NT2/D1 (cell line): ENCODE data around the gene CNGB1.

Experiments
- DNase-seq: peaks from one replicate; pipeline ENCODE4 v3.0.0-alpha.2; 2011; ENCODE audit warnings: low read depth, low spot score
- H3K27me3 ChIP-seq: 2 replicates; pipeline ENCODE4 v1.6.0; 2011; ENCODE audit warnings: mild to moderate bottlenecking; ENCODE audit not compliant: insufficient read length, insufficient read depth
- H3K36me3 ChIP-seq: 2 replicates; pipeline ENCODE4 v1.6.1; 2011; ENCODE audit warnings: mild to moderate bottlenecking, low read length, mixed read lengths; ENCODE audit not compliant: insufficient read depth, insufficient read length
- H3K4me1 ChIP-seq: 2 replicates; pipeline ENCODE4 v1.5.1; 2011; ENCODE audit not compliant: insufficient read depth, insufficient read length
- H3K4me3 ChIP-seq: 2 replicates; pipeline ENCODE4 v1.5.1; 2011; ENCODE audit warnings: low read depth; ENCODE audit not compliant: insufficient read length
- H3K9ac ChIP-seq: 2 replicates; pipeline ENCODE4 v1.6.0; 2011; ENCODE audit warnings: low read depth; ENCODE audit not compliant: insufficient read length
- H3K9me3 ChIP-seq: 2 replicates; pipeline ENCODE4 v1.5.1; 2011; ENCODE audit warnings: mild to moderate bottlenecking, low read length; ENCODE audit not compliant: insufficient read depth
- SUZ12 ChIP-seq: IDR thresholded peaks from 2 replicates; pipeline ENCODE4 v1.6.1; 2011; ENCODE audit not compliant: insufficient read length, insufficient read depth; ENCODE audit errors: extremely low read depth
- YY1 ChIP-seq: IDR thresholded peaks from 2 replicates; pipeline ENCODE4 v1.6.1; 2011; ENCODE audit not compliant: insufficient read length, insufficient read depth
- ZNF274 ChIP-seq: IDR thresholded peaks from 2 replicates; pipeline ENCODE4 v1.6.1; 2011; ENCODE audit warnings: mild to moderate bottlenecking, low read depth, low read length

CNGB1 gene

GRCh38 chr16:57991551-57992059 is 20.7 kb upstream of the CNGB1 start:
- no peak for TF ChIP-seq YY1
- no peak for TF ChIP-seq SUZ12
- TF ChIP-seq ZNF274, result no peak
- DNase-seq, result no peak
- H3K36me3 ChIP-seq, result peaks cover 25% of the 10 kb centered on the region
- peaks cover 14% of the 10 kb centered on the region for H3K27me3 ChIP-seq
- H3K4me1 ChIP-seq, result peaks cover 10% of the 10 kb centered on the region
- no peaks in the 10 kb centered on the region for H3K9me3 ChIP-seq
- H3K9ac ChIP-seq, result no peak overlapping the region
- H3K4me3 ChIP-seq, result no peak overlapping the region

GRCh38 chr16:57988929-57989328 is 18.0 kb upstream of the CNGB1 start:
- DNase-seq, result no peak
- H3K4me3 ChIP-seq, result no peak overlapping the region
- peaks cover 12% of the 10 kb centered on the region for H3K4me1 ChIP-seq
- H3K27me3 ChIP-seq, result peaks cover 36% of the 10 kb centered on the region
- peaks cover 2% of the 10 kb centered on the region for H3K36me3 ChIP-seq
- H3K9me3 ChIP-seq, result no peaks in the 10 kb centered on the region
- TF ChIP-seq ZNF274 (no peak), SUZ12 (no peak), YY1 (no peak)
- H3K9ac ChIP-seq, result no peak overlapping the region

GRCh38 chr16:57987441-57988177 is 16.7 kb upstream of the CNGB1 start:
- no peaks in the 10 kb centered on the region for H3K9me3 ChIP-seq
- peaks cover 12% of the 10 kb centered on the region for H3K4me1 ChIP-seq
- no peaks in the 10 kb centered on the region for H3K36me3 ChIP-seq
- H3K9ac ChIP-seq, result no peak overlapping the region
- H3K4me3 ChIP-seq, result no peak overlapping the region
- TF ChIP-seq SUZ12 (no peak), ZNF274 (no peak), YY1 (no peak)
- H3K27me3 ChIP-seq, result peaks cover 40% of the 10 kb centered on the region
- no peak for DNase-seq

GRCh38 chr16:57986196-57986595 is 15.3 kb upstream of the CNGB1 start:
- Histone ChIP-seq H3K27me3 (peaks cover 40% of the 10 kb centered on the region), H3K36me3 (no peaks in the 10 kb centered on the region), H3K9ac (no peak overlapping the region), H3K4me3 (peak overlapping the region; percentile 63), H3K9me3 (no peaks in the 10 kb centered on the region), H3K4me1 (peaks cover 9% of the 10 kb centered on the region)
- DNase-seq, result no peak
- TF ChIP-seq SUZ12 (no peak), YY1 (no peak), ZNF274 (no peak)

GRCh38 chr16:57985204-57986181 is 14.6 kb upstream of the CNGB1 start:
- Histone ChIP-seq H3K36me3 (no peaks in the 10 kb centered on the region), H3K4me3 (peak overlapping the region; percentile 63), H3K27me3 (peaks cover 40% of the 10 kb centered on the region), H3K9me3 (no peaks in the 10 kb centered on the region), H3K9ac (peak overlapping the region; percentile 72), H3K4me1 (peaks cover 9% of the 10 kb centered on the region)
- no peak for DNase-seq
- TF ChIP-seq SUZ12 (no peak), YY1 (no peak), ZNF274 (no peak)

- Histone ChIP-seq H3K4me3 (peak overlapping the region; percentile 66), H3K9me3 (no peaks in the 10 kb centered on the region), H3K9ac (peak overlapping the region; percentile 81), H3K4me1 (peaks cover 9% of the 10 kb centered on the region), H3K36me3 (no peaks in the 10 kb centered on the region), H3K27me3 (peaks cover 40% of the 10 kb centered on the region)
- peak; percentile 93 for DNase-seq
- TF ChIP-seq SUZ12 (no peak), YY1 (no peak), ZNF274 (no peak)
These were observed 13.7 kb upstream of the CNGB1 start for GRCh38 chr16:57984443-57985203.
